ENCODE results near the gene MAP2K5. TPM values are rescaled to one million over a fixed set of nuclear protein-coding genes. Genes with fewer than 3 reads are reported as not detected.

The MAP2K5 gene
- total RNA-seq, 1 donor from 2014 or later = 1.1 TPM

DNA sequence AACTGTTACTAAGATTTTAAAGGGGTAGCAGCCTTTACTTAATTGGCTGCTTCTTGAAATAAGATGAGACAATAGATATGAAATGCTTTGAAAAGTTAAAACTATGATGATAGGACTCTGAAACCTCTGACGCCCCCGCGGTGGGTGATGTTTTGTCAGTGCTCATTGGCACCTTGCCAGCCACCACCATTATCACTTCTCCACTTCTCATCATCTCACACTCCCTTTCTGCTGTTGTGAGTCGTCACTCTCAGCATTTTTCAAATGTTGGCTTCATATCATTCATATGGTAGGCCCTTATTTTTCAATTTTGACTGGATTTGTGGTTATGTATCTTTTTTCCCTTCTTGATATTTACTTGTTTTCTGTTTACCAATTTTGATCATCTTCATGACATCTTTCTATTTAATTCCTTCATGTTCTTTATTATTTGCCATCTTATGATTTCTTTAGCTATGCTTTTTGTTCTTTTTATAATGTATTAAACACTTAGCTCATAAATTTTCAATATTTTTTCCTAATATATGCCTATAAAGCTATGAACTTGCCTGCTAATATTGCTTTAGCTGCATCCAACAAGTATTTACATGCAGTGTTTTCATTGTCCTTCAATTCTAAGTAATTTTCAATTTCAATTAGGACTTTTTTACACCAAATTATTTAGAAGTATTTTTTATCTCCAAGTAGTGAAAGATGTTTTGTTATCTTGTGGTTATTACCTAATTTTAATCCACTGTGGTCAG is 252.5 kb downstream of the MAP2K5 start:
- TF ChIP-seq, protein P1, sequence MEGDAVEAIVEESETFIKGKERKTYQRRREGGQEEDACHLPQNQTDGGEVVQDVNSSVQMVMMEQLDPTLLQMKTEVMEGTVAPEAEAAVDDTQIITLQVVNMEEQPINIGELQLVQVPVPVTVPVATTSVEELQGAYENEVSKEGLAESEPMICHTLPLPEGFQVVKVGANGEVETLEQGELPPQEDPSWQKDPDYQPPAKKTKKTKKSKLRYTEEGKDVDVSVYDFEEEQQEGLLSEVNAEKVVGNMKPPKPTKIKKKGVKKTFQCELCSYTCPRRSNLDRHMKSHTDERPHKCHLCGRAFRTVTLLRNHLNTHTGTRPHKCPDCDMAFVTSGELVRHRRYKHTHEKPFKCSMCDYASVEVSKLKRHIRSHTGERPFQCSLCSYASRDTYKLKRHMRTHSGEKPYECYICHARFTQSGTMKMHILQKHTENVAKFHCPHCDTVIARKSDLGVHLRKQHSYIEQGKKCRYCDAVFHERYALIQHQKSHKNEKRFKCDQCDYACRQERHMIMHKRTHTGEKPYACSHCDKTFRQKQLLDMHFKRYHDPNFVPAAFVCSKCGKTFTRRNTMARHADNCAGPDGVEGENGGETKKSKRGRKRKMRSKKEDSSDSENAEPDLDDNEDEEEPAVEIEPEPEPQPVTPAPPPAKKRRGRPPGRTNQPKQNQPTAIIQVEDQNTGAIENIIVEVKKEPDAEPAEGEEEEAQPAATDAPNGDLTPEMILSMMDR (IDR thresholded peaks at IDR 0.05) = no peak
- no peaks in the 10 kb centered on the region for H3K27me3 ChIP-seq
- H3K36me3 ChIP-seq = no peaks in the 10 kb centered on the region
- intact Hi-C loops (cut with DNase I) = no loop called here
- H3K4me1 ChIP-seq = no peaks in the 10 kb centered on the region
- H3K4me3 ChIP-seq = no peak overlapping the region
- H3K9me3 ChIP-seq = peaks cover 5 to 11% of the 10 kb centered on the region in 2 donors
- no peak overlapping the region for H3K27ac ChIP-seq
- DNase-seq (ENCODE audit: low spot score in 2 of 2) = no peak

DNA sequence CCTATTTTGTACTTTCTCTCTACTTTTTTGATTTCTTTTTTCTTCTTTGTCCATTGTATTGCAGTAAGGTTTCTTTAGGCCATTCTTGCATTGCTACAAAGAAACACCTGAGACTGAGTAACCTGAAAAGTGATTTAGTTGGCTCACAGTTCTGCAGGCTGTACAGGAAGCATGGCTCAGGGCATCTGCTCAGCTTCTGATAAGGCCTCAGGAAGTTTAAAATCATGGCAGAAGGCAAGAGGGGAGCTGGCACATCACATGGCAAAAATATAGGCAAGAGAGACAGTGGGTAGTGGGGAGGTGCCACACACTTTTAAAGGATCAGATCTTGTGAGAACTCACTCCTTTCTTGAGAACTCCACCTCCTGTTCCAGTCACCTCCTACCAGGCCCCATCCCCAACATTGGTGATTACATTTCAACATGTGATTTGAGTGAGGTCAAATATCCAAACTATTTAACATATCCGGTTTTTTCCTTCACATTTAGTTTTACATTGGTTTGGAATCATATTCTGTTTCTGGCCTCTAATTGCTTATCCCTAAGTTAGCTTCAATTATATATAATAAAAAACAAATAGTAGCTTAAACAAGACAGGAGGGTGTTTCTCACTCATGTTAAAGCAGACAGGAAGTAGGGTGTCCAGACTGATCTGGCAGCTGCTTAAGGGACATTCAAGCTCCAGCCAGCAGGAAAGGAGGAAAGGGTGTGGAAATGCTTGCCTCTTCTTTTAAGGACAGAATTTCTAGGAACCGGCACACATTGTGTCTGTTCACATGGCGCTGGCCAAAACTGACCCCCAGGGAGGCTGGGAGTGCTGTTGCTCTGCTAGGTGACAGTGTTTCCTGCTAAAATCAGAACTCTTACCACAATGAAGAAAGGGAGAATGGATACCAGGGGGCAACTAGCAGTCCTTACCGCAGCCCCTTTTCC is 254.0 kb downstream of the MAP2K5 start:
- Histone ChIP-seq H3K9me3 (peaks cover 5 to 11% of the 10 kb centered on the region in 2 donors), H3K4me3 (no peak overlapping the region), H3K27ac (no peak overlapping the region), H3K4me1 (no peaks in the 10 kb centered on the region), H3K36me3 (no peaks in the 10 kb centered on the region), H3K27me3 (no peaks in the 10 kb centered on the region)
- DNase-seq (ENCODE audit: low spot score in 2 of 2) = no peak
- intact Hi-C loops (cut with DNase I) = no loop called here
- TF ChIP-seq, protein P1 (IDR thresholded peaks at IDR 0.05) = no peak

DNA sequence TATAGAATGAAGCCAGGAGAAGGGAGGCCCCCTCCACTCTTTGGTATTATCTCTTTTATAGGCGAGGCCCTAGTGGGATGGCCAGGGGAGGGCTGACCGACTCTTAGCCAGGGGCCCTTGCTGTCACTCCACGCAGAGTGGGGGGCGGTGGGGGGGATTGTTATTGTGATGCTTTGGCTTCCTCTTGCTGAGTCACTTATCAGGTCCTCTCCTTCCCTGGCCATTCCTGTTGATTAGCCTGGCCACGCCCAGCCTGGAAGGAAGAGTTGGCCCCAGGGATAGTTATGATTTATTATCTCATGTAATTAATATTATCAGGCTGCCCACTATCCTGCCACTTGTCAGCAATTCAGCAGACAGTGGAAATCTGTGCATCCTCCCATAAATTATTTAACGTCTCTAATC is 257.3 kb downstream of the MAP2K5 start:
- TF ChIP-seq, protein P1 (IDR thresholded peaks at IDR 0.05) = no peak
- intact Hi-C loops (cut with DNase I) = no loop called here
- Histone ChIP-seq H3K4me3 (no peak overlapping the region), H3K9me3 (peaks cover 5 to 7% of the 10 kb centered on the region in 2 donors), H3K27me3 (no peaks in the 10 kb centered on the region), H3K27ac (no peak overlapping the region), H3K36me3 (peaks cover 0 to 3% of the 10 kb centered on the region in 2 donors), H3K4me1 (no peaks in the 10 kb centered on the region)
- DNase-seq (ENCODE audit: low spot score in 2 of 2) = no peak

DNA sequence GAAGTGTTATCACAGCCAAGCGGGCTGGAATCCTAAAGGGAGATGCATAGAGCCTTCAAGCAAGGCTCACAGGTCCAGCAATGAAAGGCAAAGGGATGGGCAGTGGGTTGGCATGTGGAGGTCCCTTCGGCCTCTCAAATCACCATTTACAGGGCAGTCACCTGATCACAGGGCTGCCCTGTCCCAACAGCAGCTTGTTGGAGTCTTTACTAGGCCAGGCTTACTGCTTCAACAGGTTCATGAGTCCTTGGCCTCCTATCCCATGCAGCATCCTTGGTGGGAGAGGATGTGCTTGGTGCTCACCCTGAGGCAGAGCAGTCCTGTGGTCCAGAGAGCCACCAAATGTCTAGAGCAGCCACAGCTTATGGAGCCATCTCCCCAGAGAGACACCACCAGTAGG is 258.6 kb downstream of the MAP2K5 start:
- no peaks in the 10 kb centered on the region for H3K9me3 ChIP-seq
- H3K4me1 ChIP-seq = no peaks in the 10 kb centered on the region
- H3K36me3 ChIP-seq = peaks cover 0 to 3% of the 10 kb centered on the region in 2 donors
- H3K27me3 ChIP-seq = no peaks in the 10 kb centered on the region
- no peak for DNase-seq (ENCODE audit: low spot score in 2 of 2)
- no peak overlapping the region for H3K4me3 ChIP-seq
- intact Hi-C loops (cut with DNase I) = no loop called here
- TF ChIP-seq, protein P1 (IDR thresholded peaks at IDR 0.05) = no peak
- H3K27ac ChIP-seq = no peak overlapping the region

DNA sequence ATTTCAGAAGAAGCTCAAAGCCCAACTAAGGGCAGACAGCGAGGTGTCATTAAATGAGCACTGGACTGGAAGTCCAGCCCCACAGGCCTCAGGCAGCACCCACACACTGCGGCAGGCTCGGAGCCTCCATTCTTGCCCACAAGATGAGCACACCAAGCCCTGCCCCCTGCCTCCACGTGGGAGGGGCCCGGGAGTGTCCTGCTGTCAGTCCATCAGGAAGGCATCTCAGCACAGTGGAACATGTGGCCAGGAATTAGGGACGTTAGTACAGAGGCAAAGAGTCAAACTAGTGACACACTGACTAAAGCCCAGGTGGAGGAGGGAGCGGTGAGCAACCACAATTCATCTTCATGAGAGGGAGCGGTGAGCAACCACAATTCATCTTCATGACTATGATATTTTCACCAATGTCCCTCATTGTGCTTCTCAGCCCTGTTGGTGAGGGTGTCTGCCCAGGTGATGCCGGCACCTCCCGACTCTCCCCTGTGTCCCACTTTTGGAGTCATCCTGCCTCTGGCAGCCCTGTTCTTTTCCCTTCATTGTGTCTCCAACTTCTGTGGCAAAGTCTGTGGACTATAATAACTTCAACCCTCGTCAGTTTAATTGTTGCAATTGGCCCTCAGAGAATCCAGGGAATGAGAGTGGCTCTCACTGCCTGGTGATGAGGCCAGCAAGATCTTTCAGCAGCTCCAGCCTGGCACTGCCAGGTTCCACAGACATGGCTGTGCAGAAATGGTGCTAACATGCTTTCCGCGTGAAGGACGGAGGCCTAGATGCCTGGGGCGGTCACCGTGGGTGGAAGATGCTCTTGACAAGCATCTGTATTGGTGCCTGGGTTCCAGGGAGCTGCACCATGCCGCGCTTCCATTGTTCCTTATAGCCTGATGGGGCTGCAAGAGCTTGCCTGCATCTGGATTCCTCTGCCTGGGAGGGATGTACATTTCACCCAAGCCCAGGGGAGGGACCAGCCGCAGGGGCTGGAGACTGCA is 259.7 kb downstream of the MAP2K5 start:
- intact Hi-C loops (cut with DNase I) = no loop called here
- H3K4me3 ChIP-seq = no peak overlapping the region
- H3K9me3 ChIP-seq = no peaks in the 10 kb centered on the region
- peaks cover 0 to 13% of the 10 kb centered on the region in 2 donors for H3K36me3 ChIP-seq
- TF ChIP-seq, protein P1 (IDR thresholded peaks at IDR 0.05) = no peak
- DNase-seq (ENCODE audit: low spot score in 2 of 2) = no peak
- H3K27me3 ChIP-seq = no peaks in the 10 kb centered on the region
- H3K4me1 ChIP-seq = no peaks in the 10 kb centered on the region
- H3K27ac ChIP-seq = no peak overlapping the region

All from ascending aorta (tissue), 2 donors.